GM23338 (cell line): ENCODE measurements around the gene MARCHF10. TPM values are rescaled to one million over a fixed set of nuclear protein-coding genes. Genes with fewer than 3 reads are reported as not detected.

Experiments used
- ATAC-seq: fragments of 200-7000 bp; cut with Tn5 transposase; 3 replicates; pipeline ENCODE4 v1.9.1; 2020
- DNase-seq: peaks from one replicate; pipeline ENCODE4 v3.0.0-alpha.2; 2015; ENCODE audit warnings: low spot score
- H2AFZ ChIP-seq: fragments of 200-600 bp; sonication (generic); 2 replicates; pipeline ENCODE4 v1.8.0; 2016; ENCODE audit warnings: antibody characterized with exemption, mild to moderate bottlenecking, moderate library complexity
- H3F3A ChIP-seq: fragments of 200-600 bp; sonication (generic); replicated peaks from 2 replicates; pipeline ENCODE4 v1.8.0; 2017; ENCODE audit warnings: antibody characterized with exemption, mixed run types, low read depth
- H3K27ac ChIP-seq: fragments of 200-600 bp; sonication (generic); 2 replicates; pipeline ENCODE4 v1.6.1; 2016; ENCODE audit warnings: low read depth
- H3K27me3 ChIP-seq: fragments of 200-600 bp; sonication (generic); 2 replicates; pipeline ENCODE4 v1.8.0; 2016; ENCODE audit warnings: mild to moderate bottlenecking, mixed run types, moderate library complexity; ENCODE audit not compliant: insufficient read depth
- H3K36me3 ChIP-seq: fragments of 200-600 bp; sonication (generic); 2 replicates; pipeline ENCODE4 v1.8.0; 2016; ENCODE audit warnings: mild to moderate bottlenecking; ENCODE audit not compliant: insufficient read depth
- H3K4me1 ChIP-seq: fragments of 200-600 bp; sonication (generic); 2 replicates; pipeline ENCODE4 v1.8.0; 2016; ENCODE audit warnings: mild to moderate bottlenecking, moderate library complexity; ENCODE audit not compliant: insufficient read depth
- H3K4me2 ChIP-seq: fragments of 200-600 bp; sonication (generic); 2 replicates; pipeline ENCODE4 v1.7.1; 2017; ENCODE audit warnings: mixed run types
- H3K4me3 ChIP-seq: fragments of 200-600 bp; sonication (generic); 2 replicates; pipeline ENCODE4 v1.6.1; 2016; ENCODE audit warnings: mixed run types
- H3K79me2 ChIP-seq: fragments of 200-600 bp; sonication (generic); replicated peaks from 2 replicates; pipeline ENCODE4 v1.8.0; 2017; ENCODE audit warnings: mild to moderate bottlenecking; ENCODE audit not compliant: insufficient read depth
- H3K9me2 ChIP-seq: fragments of 200-600 bp; sonication (generic); 2 replicates; pipeline ENCODE4 v1.8.0; 2017; ENCODE audit not compliant: insufficient read depth
- H4K20me1 ChIP-seq: fragments of 200-600 bp; sonication (generic); replicated peaks from 2 replicates; pipeline ENCODE4 v1.8.0; 2017; ENCODE audit warnings: mild to moderate bottlenecking; ENCODE audit not compliant: insufficient read depth
- H3K27ac Mint-ChIP-seq: 2 replicates; pipeline ENCODE4 v1.8.0; 2020; ENCODE audit warnings: inconsistent platforms, mild to moderate bottlenecking, moderate library complexity, mixed read lengths
- H3K27me3 Mint-ChIP-seq: 3 replicates; pipeline ENCODE4 v1.8.0; 2022; ENCODE audit warnings: low read depth, mild to moderate bottlenecking, moderate library complexity, mixed read lengths, inconsistent platforms; ENCODE audit not compliant: insufficient read depth, poor library complexity
- H3K36me3 Mint-ChIP-seq: 3 replicates; pipeline ENCODE4 v1.8.0; 2021; ENCODE audit warnings: low read depth, mild to moderate bottlenecking, inconsistent platforms, moderate library complexity, mixed read lengths
- H3K4me1 Mint-ChIP-seq: 3 replicates; pipeline ENCODE4 v1.8.0; 2020; ENCODE audit warnings: mild to moderate bottlenecking, inconsistent platforms, mixed read lengths
- H3K4me3 Mint-ChIP-seq: 3 replicates; pipeline ENCODE4 v1.8.0; 2021; ENCODE audit warnings: moderate library complexity, mild to moderate bottlenecking, inconsistent platforms, mixed read lengths
- H3K9me3 Mint-ChIP-seq: 3 replicates; pipeline ENCODE4 v1.8.0; 2020; ENCODE audit warnings: moderate library complexity, mild to moderate bottlenecking, inconsistent platforms, mixed read lengths
- CREB1 ChIP-seq: fragments of 250-450 bp; sonication (Bioruptor Pico); IDR thresholded peaks from 2 replicates; pipeline ENCODE4 v1.5.0; 2020; ENCODE audit warnings: low read depth, mild to moderate bottlenecking, moderate library complexity
- CTCF ChIP-seq, 2 experiments: fragments of 200-600 bp in 1 of 2; sonication (generic) in 1 of 2; conservative IDR thresholded peaks; 2 replicates each; pipeline versions ENCODE4 v1.5.1 to v1.6.1; 2016 to 2017; ENCODE audit warnings: antibody characterized with exemption in 2 of 2, low read depth in 2 of 2, mild to moderate bottlenecking in 2 of 2, moderate library complexity in 1 of 2
- ETS1 ChIP-seq: IDR thresholded peaks from 2 replicates; pipeline ENCODE4 v1.6.1; 2016; ENCODE audit warnings: antibody characterized with exemption
- EZH2phosphoT487 ChIP-seq: fragments of 200-600 bp; sonication (generic); IDR thresholded peaks from one replicate; pipeline ENCODE4 v1.8.1; 2018; ENCODE audit warnings: antibody characterized with exemption; ENCODE audit not compliant: unreplicated experiment
- NANOG ChIP-seq: IDR thresholded peaks from 2 replicates; pipeline ENCODE4 v1.6.1; 2016; ENCODE audit warnings: antibody characterized with exemption, borderline replicate concordance
- STAT1 ChIP-seq: IDR thresholded peaks from one replicate; pipeline ENCODE4 v1.6.1; 2016; ENCODE audit warnings: antibody characterized with exemption; ENCODE audit not compliant: unreplicated experiment
- ZNF462 ChIP-seq: fragments of 250-450 bp; sonication (Bioruptor Pico); IDR thresholded peaks from 2 replicates; pipeline ENCODE4 v1.5.0; 2020; ENCODE audit warnings: mild to moderate bottlenecking, moderate library complexity
- polyA plus RNA-seq: library from polyadenylated mRNA; unstranded; fragments of >200 nt; fragmentation: Nextera tagmentation; extraction: Ambion mirVana; gene quantifications from 2 replicates; pipeline ENCODE4 v1.2.1, GENCODE V29; 2016
- total RNA-seq: library from RNA; depleted of rRNA; stranded (reverse); fragments of >200 nt; shearing (Covaris generic); gene quantifications from 2 replicates; pipeline ENCODE4 v1.2.3, GENCODE V29; 2014

The MARCHF10 gene
- total and polyA plus RNA-seq, 2 experiments from 2014 or later, result 0.50 TPM; not detected in 1

- H3K4me3 Mint-ChIP-seq, result no peak overlapping the region; the same call in 2 of the 3 replicates
- H3K4me3 ChIP-seq, result no peak overlapping the region
Observed at GRCh38 chr17:62750631-62751051, 57.5 kb downstream of the MARCHF10 start.

GRCh38 chr17:62749926-62750325 lies 58.2 kb downstream of the MARCHF10 start:
- no peaks in the 10 kb centered on the region for H3K79me2 ChIP-seq
- peak; percentile 16; the same call in 2 of the 3 replicates for ATAC-seq
- H3K4me2 ChIP-seq, result no peak overlapping the region
- H4K20me1 ChIP-seq, result no peaks in the 10 kb centered on the region
- peak; percentile 16 for DNase-seq
- no peaks in the 10 kb centered on the region for H3K9me2 ChIP-seq
- H3K4me3 Mint-ChIP-seq, result no peak overlapping the region
- H3K36me3 ChIP-seq, result no peaks in the 10 kb centered on the region
- 0 out of 2 replicates have a peak overlapping the region, but pooled peaks have one; percentile 9 for H3K27ac Mint-ChIP-seq
- H3K36me3 Mint-ChIP-seq, result no peaks in the 10 kb centered on the region
- H3K27me3 ChIP-seq, result no peaks in the 10 kb centered on the region
- no peaks in the 10 kb centered on the region for H3K9me3 Mint-ChIP-seq
- H3F3A ChIP-seq, result no peaks in the 10 kb centered on the region
- H3K4me1 ChIP-seq, result peaks cover 21% of the 10 kb centered on the region
- H3K27ac ChIP-seq, result no peak overlapping the region
- H2AFZ ChIP-seq, result peak overlapping the region; percentile 99
- peaks cover 6% of the 10 kb centered on the region for H3K27me3 Mint-ChIP-seq
- no peak overlapping the region for H3K4me3 ChIP-seq
- peaks cover 28% of the 10 kb centered on the region for H3K4me1 Mint-ChIP-seq
- TF ChIP-seq ZNF462 (CRISPR knock-in tag) (no peak), EZH2phosphoT487 (no peak), ETS1 (no peak), STAT1 (no peak), CREB1 (CRISPR knock-in tag) (no peak)

More at GRCh38 chr17:62750631-62751051, 57.5 kb downstream of the MARCHF10 start:
- H3K4me1 ChIP-seq, result peaks cover 21% of the 10 kb centered on the region
- H3K9me2 ChIP-seq, result no peaks in the 10 kb centered on the region
- H3K9me3 Mint-ChIP-seq, result no peaks in the 10 kb centered on the region
- H3K79me2 ChIP-seq, result no peaks in the 10 kb centered on the region
- H2AFZ ChIP-seq, result peak overlapping the region; percentile 99
- H4K20me1 ChIP-seq, result no peaks in the 10 kb centered on the region
- peak in 1 of 2 experiments; percentile 15; a peak in 1 of 4 replicates for TF ChIP-seq CTCF (conservative IDR thresholded peaks at IDR 0.05; ENCODE audit: low read depth in 2 of 2)
- TF ChIP-seq STAT1, result no peak
- TF ChIP-seq NANOG, result no peak
- H3K27me3 ChIP-seq, result no peaks in the 10 kb centered on the region
- H3K27me3 Mint-ChIP-seq, result peaks cover 6% of the 10 kb centered on the region
- peaks cover 28% of the 10 kb centered on the region for H3K4me1 Mint-ChIP-seq
- H3K4me2 ChIP-seq, result peak overlapping the region; percentile 45; the same call in 1 of the 2 replicates
- no peaks in the 10 kb centered on the region for H3F3A ChIP-seq
- DNase-seq, result peak; percentile 61
- peak; percentile 88 for ATAC-seq
- no peaks in the 10 kb centered on the region for H3K36me3 ChIP-seq
- H3K27ac Mint-ChIP-seq, result no peak overlapping the region
- H3K27ac ChIP-seq, result no peak overlapping the region
- H3K36me3 Mint-ChIP-seq, result no peaks in the 10 kb centered on the region
